T-helper 1 cell treated with Interleukin-12 subunit alpha and Interleukin-12 subunit beta and Interleukin-4 antibody, amounts not matched to agents 30 μg/mL and 1 μg/mL, for 36 hours (primary cell): ENCODE results near the gene MAP6D1.
A peak's percentile ranks its signal among the peaks of the same experiment; 100 is the strongest.
"Not testable (repeated sequence)": the region's sequence is repeated elsewhere in the genome, so short reads cannot be mapped to it uniquely, and the experiment has no call there.

Source experiments
- H3K27ac Mint-ChIP-seq: one replicate; pipeline ENCODE4 v1.8.0; 2021; ENCODE audit warnings: mild to moderate bottlenecking, mixed read lengths
- H3K27me3 Mint-ChIP-seq: one replicate; pipeline ENCODE4 v1.8.0; 2021; ENCODE audit warnings: low read depth, mixed read lengths
- H3K36me3 Mint-ChIP-seq: one replicate; pipeline ENCODE4 v1.8.0; 2021; ENCODE audit warnings: low read depth, mixed read lengths
- H3K4me1 Mint-ChIP-seq: one replicate; pipeline ENCODE4 v1.8.0; 2021; ENCODE audit warnings: low read depth, mixed read lengths
- H3K4me3 Mint-ChIP-seq: one replicate; pipeline ENCODE4 v1.8.0; 2021; ENCODE audit warnings: mild to moderate bottlenecking, moderate library complexity, mixed read lengths
- H3K9me3 Mint-ChIP-seq: one replicate; pipeline ENCODE4 v1.8.0; 2021; ENCODE audit warnings: mixed read lengths

MAP6D1 gene

GRCh38 chr3:183797996-183798395 lies 27.4 kb downstream of the MAP6D1 start:
- no peaks in the 10 kb centered on the region for H3K9me3 Mint-ChIP-seq
- H3K36me3 Mint-ChIP-seq = peaks cover 49% of the 10 kb centered on the region
- H3K4me3 Mint-ChIP-seq = no peak overlapping the region
- H3K4me1 Mint-ChIP-seq = no peaks in the 10 kb centered on the region
- no peaks in the 10 kb centered on the region for H3K27me3 Mint-ChIP-seq
- H3K27ac Mint-ChIP-seq = no peak overlapping the region

GRCh38 chr3:183796372-183796771 lies 29.0 kb downstream of the MAP6D1 start:
- H3K36me3 Mint-ChIP-seq = peaks cover 42% of the 10 kb centered on the region

GRCh38 chr3:183794452-183794851 lies 30.9 kb downstream of the MAP6D1 start:
- H3K27me3 Mint-ChIP-seq = no peaks in the 10 kb centered on the region
- H3K4me3 Mint-ChIP-seq = no peak overlapping the region
- no peaks in the 10 kb centered on the region for H3K9me3 Mint-ChIP-seq
- peaks cover 5% of the 10 kb centered on the region for H3K4me1 Mint-ChIP-seq
- H3K36me3 Mint-ChIP-seq = peaks cover 40% of the 10 kb centered on the region
- peak overlapping the region; percentile 59 for H3K27ac Mint-ChIP-seq

More at GRCh38 chr3:183796372-183796771, 29.0 kb downstream of the MAP6D1 start:
- H3K9me3 Mint-ChIP-seq = no peaks in the 10 kb centered on the region
- no peaks in the 10 kb centered on the region for H3K4me1 Mint-ChIP-seq
- no peak overlapping the region for H3K27ac Mint-ChIP-seq
- no peaks in the 10 kb centered on the region for H3K27me3 Mint-ChIP-seq
- H3K4me3 Mint-ChIP-seq = no peak overlapping the region

- Mint-ChIP-seq H3K27me3 (no peaks in the 10 kb centered on the region), H3K4me3 (no peak overlapping the region), H3K4me1 (peaks cover 8% of the 10 kb centered on the region), H3K36me3 (peaks cover 31% of the 10 kb centered on the region), H3K27ac (no peak overlapping the region), H3K9me3 (no peaks in the 10 kb centered on the region)
Observed at GRCh38 chr3:183792976-183793375, 32.4 kb downstream of the MAP6D1 start.

GRCh38 chr3:183790700-183791099 lies 34.7 kb downstream of the MAP6D1 start:
- peaks cover 39% of the 10 kb centered on the region for H3K36me3 Mint-ChIP-seq
- no peak overlapping the region for H3K4me3 Mint-ChIP-seq
- no peaks in the 10 kb centered on the region for H3K27me3 Mint-ChIP-seq
- H3K27ac Mint-ChIP-seq = no peak overlapping the region
- H3K9me3 Mint-ChIP-seq = no peaks in the 10 kb centered on the region
- H3K4me1 Mint-ChIP-seq = peaks cover 8% of the 10 kb centered on the region

- Mint-ChIP-seq H3K36me3 (peaks cover 40% of the 10 kb centered on the region), H3K27ac (no peak overlapping the region), H3K27me3 (no peaks in the 10 kb centered on the region), H3K4me3 (no peak overlapping the region), H3K9me3 (no peaks in the 10 kb centered on the region), H3K4me1 (peaks cover 8% of the 10 kb centered on the region)
Observed at GRCh38 chr3:183789826-183790225, 35.6 kb downstream of the MAP6D1 start.

- H3K27me3 Mint-ChIP-seq, H3K9me3 Mint-ChIP-seq, H3K27ac Mint-ChIP-seq, H3K4me1 Mint-ChIP-seq, H3K4me3 Mint-ChIP-seq: not testable (repeated sequence)
- peaks cover 48% of the 10 kb centered on the region for H3K36me3 Mint-ChIP-seq
Observed at GRCh38 chr3:183784503-183784902, 40.9 kb downstream of the MAP6D1 start.

- no peaks in the 10 kb centered on the region for H3K4me1 Mint-ChIP-seq
- peaks cover 55% of the 10 kb centered on the region for H3K36me3 Mint-ChIP-seq
- no peak overlapping the region for H3K27ac Mint-ChIP-seq
- no peaks in the 10 kb centered on the region for H3K9me3 Mint-ChIP-seq
- H3K4me3 Mint-ChIP-seq = no peak overlapping the region
- no peaks in the 10 kb centered on the region for H3K27me3 Mint-ChIP-seq
Observed at GRCh38 chr3:183782576-183783276, 42.7 kb downstream of the MAP6D1 start.

- Mint-ChIP-seq H3K36me3 (peaks cover 58% of the 10 kb centered on the region), H3K9me3 (no peaks in the 10 kb centered on the region), H3K27me3 (no peaks in the 10 kb centered on the region), H3K27ac (no peak overlapping the region), H3K4me3 (no peak overlapping the region), H3K4me1 (no peaks in the 10 kb centered on the region)
Observed at GRCh38 chr3:183781246-183781645, 44.1 kb downstream of the MAP6D1 start.

- Mint-ChIP-seq H3K4me3 (no peak overlapping the region), H3K36me3 (peaks cover 61% of the 10 kb centered on the region), H3K27ac (no peak overlapping the region), H3K27me3 (no peaks in the 10 kb centered on the region), H3K4me1 (no peaks in the 10 kb centered on the region), H3K9me3 (no peaks in the 10 kb centered on the region)
Observed at GRCh38 chr3:183779896-183780465, 45.4 kb downstream of the MAP6D1 start.

- H3K4me3 Mint-ChIP-seq = no peak overlapping the region
- no peaks in the 10 kb centered on the region for H3K9me3 Mint-ChIP-seq
- no peak overlapping the region for H3K27ac Mint-ChIP-seq
- peaks cover 62% of the 10 kb centered on the region for H3K36me3 Mint-ChIP-seq
- no peaks in the 10 kb centered on the region for H3K27me3 Mint-ChIP-seq
- H3K4me1 Mint-ChIP-seq = no peaks in the 10 kb centered on the region
Observed at GRCh38 chr3:183777016-183777618, 48.3 kb downstream of the MAP6D1 start.

GRCh38 chr3:183776451-183776850 lies 48.9 kb downstream of the MAP6D1 start:
- not testable (repeated sequence) for H3K27me3 Mint-ChIP-seq, H3K4me3 Mint-ChIP-seq, H3K9me3 Mint-ChIP-seq, H3K27ac Mint-ChIP-seq, H3K4me1 Mint-ChIP-seq
- H3K36me3 Mint-ChIP-seq = peaks cover 58% of the 10 kb centered on the region

- Mint-ChIP-seq H3K27me3 (no peaks in the 10 kb centered on the region), H3K4me1 (no peaks in the 10 kb centered on the region), H3K4me3 (no peak overlapping the region), H3K27ac (no peak overlapping the region), H3K36me3 (peaks cover 58% of the 10 kb centered on the region), H3K9me3 (no peaks in the 10 kb centered on the region)
Observed at GRCh38 chr3:183775781-183776180, 49.6 kb downstream of the MAP6D1 start.

- H3K27ac Mint-ChIP-seq = no peak overlapping the region
- H3K27me3 Mint-ChIP-seq = no peaks in the 10 kb centered on the region
- no peaks in the 10 kb centered on the region for H3K9me3 Mint-ChIP-seq
- H3K4me3 Mint-ChIP-seq = no peak overlapping the region
- no peaks in the 10 kb centered on the region for H3K4me1 Mint-ChIP-seq
- H3K36me3 Mint-ChIP-seq = peaks cover 50% of the 10 kb centered on the region
Observed at GRCh38 chr3:183774631-183775030, 50.7 kb downstream of the MAP6D1 start.

- Mint-ChIP-seq H3K36me3 (peaks cover 29% of the 10 kb centered on the region), H3K27ac (no peak overlapping the region), H3K4me3 (no peak overlapping the region), H3K9me3 (no peaks in the 10 kb centered on the region), H3K4me1 (peaks cover 4% of the 10 kb centered on the region), H3K27me3 (no peaks in the 10 kb centered on the region)
Observed at GRCh38 chr3:183769453-183769852, 55.9 kb downstream of the MAP6D1 start.
